GM12865 (cell line): ENCODE measurements around the gene BLOC1S5.

Source experiments
- DNase-seq: peaks from one replicate; pipeline ENCODE4 v3.0.0; 2010; ENCODE audit warnings: low read depth
- H3K4me3 ChIP-seq: 2 replicates; pipeline ENCODE4 v1.5.1; 2011; ENCODE audit warnings: mild to moderate bottlenecking, low read depth, low read length, control low read depth
- CTCF ChIP-seq: IDR thresholded peaks from 2 replicates; pipeline ENCODE4 v1.5.1; 2011; ENCODE audit warnings: low read length, control low read depth, low read depth, inconsistent platforms; ENCODE audit not compliant: insufficient read depth; ENCODE audit errors: missing control alignments

BLOC1S5 gene

GRCh38 chr6:8014947-8015346, 49.2 kb downstream of the BLOC1S5 start:
- H3K4me3 ChIP-seq, result no peak overlapping the region
- no peak for TF ChIP-seq CTCF
- DNase-seq, result no peak

GRCh38 chr6:8013763-8014162, 50.4 kb downstream of the BLOC1S5 start:
- no peak for TF ChIP-seq CTCF
- DNase-seq, result no peak
- H3K4me3 ChIP-seq, result no peak overlapping the region

- TF ChIP-seq CTCF, result peak; percentile 35
- peak; percentile 44 for DNase-seq
- H3K4me3 ChIP-seq, result no peak overlapping the region
Observed at GRCh38 chr6:8006208-8006607, 58.0 kb downstream of the BLOC1S5 start.

GRCh38 chr6:8005136-8005535, 59.1 kb downstream of the BLOC1S5 start:
- H3K4me3 ChIP-seq, result no peak overlapping the region
- TF ChIP-seq CTCF, result no peak
- no peak for DNase-seq

- no peak for DNase-seq
- TF ChIP-seq CTCF, result no peak
- no peak overlapping the region for H3K4me3 ChIP-seq
Observed at GRCh38 chr6:8000636-8001035, 63.6 kb downstream of the BLOC1S5 start.

- H3K4me3 ChIP-seq, result no peak overlapping the region
- TF ChIP-seq CTCF, result no peak
- DNase-seq, result no peak
Observed at GRCh38 chr6:8000188-8000596, 64.0 kb downstream of the BLOC1S5 start.

- TF ChIP-seq CTCF, result no peak
- no peak overlapping the region for H3K4me3 ChIP-seq
- DNase-seq, result no peak
Observed at GRCh38 chr6:7999201-7999600, 65.0 kb downstream of the BLOC1S5 start.
